GM19328 (cell line): ENCODE measurements around the gene TMEM18.
"Not testable (repeated sequence)": the region's sequence is repeated elsewhere in the genome, so short reads cannot be mapped to it uniquely, and the experiment has no call there.

Experiments used
- ATAC-seq: cut with Tn5 transposase; IDR thresholded peaks from one replicate; pipeline ENCODE4 v1.9.1; 2021; ENCODE audit warnings: mild to moderate bottlenecking, moderate library complexity; ENCODE audit not compliant: unreplicated experiment

Gene TMEM18

DNA sequence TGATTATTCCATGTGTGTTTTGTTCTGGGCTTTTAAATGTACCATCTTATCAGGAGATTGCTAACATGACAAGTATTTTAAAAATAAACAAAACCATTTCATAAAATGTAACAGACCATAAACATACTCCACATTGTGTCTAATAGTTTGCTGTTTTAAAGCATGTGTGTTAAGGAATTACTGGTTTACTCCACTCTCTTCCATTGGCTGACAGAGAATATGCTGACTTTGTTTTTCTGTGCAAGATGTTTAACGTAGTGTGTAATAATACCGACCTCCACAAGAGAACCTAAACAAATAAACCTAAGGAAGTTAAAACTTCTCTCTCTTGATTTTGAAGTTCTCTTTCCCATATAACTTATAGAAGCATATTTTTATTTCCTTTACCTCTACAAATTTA is 17.0 kb upstream of the TMEM18 start:
- ATAC-seq: no peak

DNA sequence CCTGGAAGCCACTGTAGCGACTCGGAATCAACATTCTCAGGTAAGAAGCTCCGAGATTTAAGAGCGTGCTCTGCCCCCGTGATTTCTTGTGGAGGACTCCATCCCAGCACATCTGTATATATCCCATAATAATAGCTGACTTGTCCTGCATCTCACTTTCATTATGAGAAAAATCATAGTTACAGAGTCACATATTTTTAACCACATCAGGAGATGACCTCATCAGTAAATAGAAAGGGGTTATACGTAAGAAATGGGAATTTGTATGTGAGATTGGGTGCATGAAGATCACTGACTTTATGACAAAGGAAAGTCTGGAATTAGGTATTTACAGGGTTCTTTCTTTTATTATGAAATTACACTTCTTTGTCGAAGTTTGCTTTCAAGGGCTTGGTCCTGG is 16.4 kb upstream of the TMEM18 start:
- ATAC-seq: no peak

DNA sequence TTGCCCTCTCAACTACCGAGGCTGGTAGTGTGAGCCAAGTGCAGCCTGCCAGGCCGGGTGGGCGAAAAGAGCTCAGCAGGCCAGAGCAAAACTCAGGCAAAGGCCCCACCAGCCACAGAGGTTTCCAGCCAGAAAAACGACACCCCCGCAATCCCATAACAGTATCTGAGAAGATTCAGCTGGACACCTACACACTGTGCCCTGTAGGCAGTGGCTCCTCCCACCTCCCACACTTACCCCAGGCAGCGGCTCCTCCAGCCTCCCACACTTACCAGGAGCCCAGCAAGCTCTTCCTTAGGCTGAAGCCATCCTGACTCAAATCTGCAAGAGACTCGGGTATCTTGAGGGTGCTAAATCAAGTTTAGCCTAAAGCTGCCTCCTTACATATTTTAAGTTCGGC is 15.6 kb upstream of the TMEM18 start:
- no peak for ATAC-seq

DNA sequence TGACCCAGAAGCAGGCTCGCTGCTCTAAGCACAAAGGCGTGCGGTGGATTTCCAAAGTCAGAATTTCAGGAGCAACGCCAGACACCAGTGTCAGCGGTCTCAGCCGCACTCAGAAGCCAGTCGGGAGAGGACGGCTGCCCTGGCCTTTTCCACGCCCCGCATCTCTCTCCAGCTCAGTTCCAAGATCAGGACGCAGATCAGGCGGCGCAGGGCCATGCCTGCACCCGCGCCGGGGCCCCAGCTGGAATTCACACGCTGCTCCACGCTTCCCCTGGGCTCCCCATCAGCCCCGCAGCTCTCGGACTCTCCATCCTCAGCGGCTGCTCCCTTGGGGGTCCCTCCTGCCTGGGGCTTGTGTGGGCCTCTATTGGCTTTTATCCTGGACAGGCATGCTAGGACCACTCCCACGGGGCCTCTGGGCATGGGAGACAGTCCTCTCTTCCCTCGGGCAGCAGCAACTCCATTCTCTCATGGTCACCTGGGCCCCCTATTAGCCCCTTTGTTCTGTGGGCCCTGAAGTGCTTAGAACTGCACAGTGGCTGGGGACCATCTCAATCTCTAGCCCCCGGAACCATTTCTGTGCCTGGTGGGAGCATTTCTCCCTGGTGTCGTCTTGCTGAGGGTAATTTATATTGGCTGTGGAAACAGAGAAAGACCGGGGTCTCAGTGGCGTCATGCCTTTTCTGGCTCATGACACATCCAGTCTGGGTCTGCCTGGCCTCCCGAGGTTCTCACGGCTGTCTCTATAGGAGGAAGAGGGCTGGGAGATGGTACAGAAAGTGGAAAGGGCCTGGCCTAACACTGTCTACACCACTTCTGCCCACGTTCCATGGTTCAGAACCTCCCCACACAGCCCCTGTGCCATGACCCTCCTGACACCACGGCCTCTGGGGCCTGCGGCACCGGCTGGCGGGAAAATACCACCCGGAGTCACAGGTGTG is 14.9 kb upstream of the TMEM18 start:
- ATAC-seq: no peak

DNA sequence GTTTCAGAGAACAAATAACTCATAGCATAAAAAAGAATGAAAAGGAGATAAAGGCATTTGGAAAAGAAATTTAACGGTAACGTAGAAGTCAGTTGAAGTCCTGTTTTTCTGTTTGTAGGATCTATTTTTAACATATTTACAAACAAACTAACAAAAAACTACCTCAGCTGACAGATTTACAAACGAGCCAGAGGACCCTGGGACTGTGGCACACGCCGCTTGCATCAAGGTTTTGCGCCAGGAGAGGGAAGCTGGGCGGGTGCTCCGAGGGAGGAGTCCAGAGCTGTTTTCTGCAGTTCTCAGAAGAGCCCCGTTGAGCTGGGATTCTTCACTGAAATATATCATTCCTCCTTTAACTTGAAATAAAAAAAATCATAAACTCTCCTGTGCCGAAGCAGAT is 13.6 kb upstream of the TMEM18 start:
- no peak for ATAC-seq

GRCh38 chr2:689877-690510 is 12.8 kb upstream of the TMEM18 start:
- ATAC-seq: no peak

GRCh38 chr2:689237-689636 is 12.0 kb upstream of the TMEM18 start:
- no peak for ATAC-seq

GRCh38 chr2:688504-689076 is 11.4 kb upstream of the TMEM18 start:
- ATAC-seq: no peak

DNA sequence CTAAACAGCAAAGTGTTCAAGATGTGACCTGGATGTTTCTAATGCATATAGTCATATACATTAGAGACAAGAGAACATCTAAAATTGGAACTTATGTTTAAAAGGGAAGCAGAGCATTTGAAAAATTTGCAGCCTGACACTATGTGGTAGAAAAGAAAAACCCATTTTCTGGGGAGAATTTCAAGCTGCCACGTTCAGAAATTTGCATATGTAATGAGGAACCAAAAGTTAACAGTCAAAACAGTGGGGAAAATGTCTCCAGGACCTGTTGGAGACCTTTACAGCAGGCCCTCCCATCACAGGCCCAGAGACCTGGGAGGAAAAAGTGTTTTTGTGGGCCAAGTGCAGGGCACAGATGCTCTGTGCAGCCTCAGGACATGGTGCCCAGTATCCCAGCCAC is 8.2 kb upstream of the TMEM18 start:
- ATAC-seq: no peak

DNA sequence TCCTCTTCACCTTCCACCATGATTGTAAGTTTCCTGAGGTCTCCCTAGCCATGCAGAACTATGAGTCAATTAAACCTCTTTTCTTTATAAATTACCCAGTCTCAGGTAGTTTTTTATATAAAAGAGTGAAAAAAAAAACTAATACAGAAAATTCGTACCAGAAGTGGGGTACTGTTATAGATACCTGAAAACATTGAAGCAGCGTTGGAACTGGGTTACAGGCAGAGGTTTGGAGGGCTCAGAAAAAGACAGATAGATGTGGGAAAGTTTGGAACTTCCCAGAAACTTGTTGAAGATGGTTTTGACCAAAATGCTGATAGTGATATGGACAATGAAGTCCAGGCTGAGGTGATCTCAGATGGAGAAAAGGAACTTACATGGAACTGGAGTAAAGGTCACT is 7.7 kb upstream of the TMEM18 start:
- ATAC-seq: not testable (repeated sequence)

DNA sequence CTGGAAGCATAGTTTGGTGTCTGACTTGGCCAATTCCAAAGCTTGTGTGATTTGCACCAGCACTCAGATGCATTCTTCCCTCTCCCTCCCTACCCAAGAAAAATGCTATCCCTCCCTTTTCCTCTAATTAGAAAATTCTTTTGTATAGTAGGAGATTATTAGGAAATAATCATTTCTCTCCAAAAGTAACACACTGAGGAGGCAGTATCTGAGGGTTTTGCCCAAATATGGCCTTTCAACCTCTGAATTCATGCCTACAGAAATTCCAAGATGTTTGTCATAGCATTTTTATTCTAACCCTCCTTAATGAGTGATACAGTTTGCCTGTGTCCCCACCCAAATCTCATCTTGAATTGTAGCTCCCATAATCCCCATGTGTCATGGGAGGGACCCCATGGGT is 5.0 kb upstream of the TMEM18 start:
- no peak for ATAC-seq

- no peak for ATAC-seq
Observed at GRCh38 chr2:681312-681711, 4.1 kb upstream of the TMEM18 start.

- ATAC-seq: no peak
Observed at GRCh38 chr2:680496-680895, 3.3 kb upstream of the TMEM18 start.

GRCh38 chr2:678964-679363 is 1.8 kb upstream of the TMEM18 start:
- ATAC-seq: no peak

GRCh38 chr2:677959-678550 is 849 bp upstream of the TMEM18 start:
- ATAC-seq: no peak

GRCh38 chr2:676647-677055 is 555 bp downstream of the TMEM18 start:
- peak; percentile 83 for ATAC-seq

DNA sequence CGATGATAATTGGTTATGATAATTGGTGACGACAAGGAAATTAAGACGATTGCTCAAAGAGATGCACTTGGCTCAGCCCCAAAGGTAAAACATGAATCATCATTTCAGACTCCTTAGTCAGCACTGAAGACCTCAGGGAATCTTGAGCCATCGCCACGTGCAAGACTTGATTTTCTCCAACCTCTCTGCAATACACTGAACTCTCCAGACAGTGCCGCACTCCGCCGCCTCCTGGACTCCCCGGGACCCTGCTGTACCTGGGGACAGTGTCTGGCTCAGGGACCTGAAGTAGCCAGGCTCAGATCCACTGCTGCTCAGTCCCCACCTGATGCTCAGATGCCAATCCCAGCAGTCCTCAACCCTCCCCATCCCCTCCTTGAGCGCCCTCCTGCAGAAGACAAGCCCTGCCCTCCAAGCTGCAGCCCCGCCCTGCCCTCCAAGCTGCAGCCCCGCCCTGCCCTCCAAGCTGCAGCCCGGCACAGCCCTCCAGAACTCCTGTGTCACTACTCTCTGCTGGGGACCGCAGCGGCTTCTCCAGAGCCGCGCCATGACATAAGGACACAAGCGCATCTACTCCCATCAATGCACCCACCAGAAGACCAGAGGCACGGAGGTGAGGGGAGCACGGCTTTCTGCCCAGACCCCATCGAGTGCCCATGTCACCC is 1.1 kb downstream of the TMEM18 start:
- ATAC-seq: peak; percentile 32

DNA sequence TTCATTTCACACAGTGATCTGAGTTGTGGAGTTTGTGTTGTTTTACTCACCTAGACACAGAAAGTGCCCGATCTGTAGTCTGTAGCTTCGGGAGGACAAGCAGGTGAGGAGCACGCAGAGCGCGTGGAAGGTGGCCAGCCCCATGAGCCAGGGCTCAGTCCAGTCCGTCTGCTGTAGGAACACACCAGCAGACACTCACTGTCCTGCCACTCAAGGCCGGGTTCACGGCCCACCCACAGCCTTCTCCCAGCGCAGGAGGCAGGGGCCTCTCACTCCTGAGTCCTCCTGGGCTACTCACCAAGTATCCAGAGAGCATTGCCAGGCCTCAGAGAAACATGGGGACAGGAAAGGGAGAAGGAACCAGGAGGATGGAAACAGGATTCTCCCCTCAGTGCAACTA is 1.7 kb downstream of the TMEM18 start:
- ATAC-seq: no peak

DNA sequence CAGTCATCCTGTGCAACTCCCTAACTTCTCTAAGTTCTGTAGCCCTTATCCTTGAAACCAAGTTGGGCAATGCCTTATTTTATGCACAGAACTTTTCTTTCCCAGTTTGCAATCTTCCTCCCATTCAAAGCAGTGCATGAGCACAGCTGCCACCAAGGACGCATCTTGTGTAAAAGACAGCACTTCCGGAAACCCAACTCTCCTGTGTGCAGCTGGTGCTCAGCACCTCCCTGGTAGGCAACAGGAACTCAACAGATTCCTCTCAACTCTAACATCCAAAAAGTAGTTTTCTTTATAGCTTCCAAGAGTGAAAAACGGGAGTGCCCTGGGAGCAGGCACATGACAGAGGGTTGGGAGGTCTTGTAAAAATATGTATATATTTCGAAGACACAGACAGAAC is 2.2 kb downstream of the TMEM18 start:
- no peak for ATAC-seq

DNA sequence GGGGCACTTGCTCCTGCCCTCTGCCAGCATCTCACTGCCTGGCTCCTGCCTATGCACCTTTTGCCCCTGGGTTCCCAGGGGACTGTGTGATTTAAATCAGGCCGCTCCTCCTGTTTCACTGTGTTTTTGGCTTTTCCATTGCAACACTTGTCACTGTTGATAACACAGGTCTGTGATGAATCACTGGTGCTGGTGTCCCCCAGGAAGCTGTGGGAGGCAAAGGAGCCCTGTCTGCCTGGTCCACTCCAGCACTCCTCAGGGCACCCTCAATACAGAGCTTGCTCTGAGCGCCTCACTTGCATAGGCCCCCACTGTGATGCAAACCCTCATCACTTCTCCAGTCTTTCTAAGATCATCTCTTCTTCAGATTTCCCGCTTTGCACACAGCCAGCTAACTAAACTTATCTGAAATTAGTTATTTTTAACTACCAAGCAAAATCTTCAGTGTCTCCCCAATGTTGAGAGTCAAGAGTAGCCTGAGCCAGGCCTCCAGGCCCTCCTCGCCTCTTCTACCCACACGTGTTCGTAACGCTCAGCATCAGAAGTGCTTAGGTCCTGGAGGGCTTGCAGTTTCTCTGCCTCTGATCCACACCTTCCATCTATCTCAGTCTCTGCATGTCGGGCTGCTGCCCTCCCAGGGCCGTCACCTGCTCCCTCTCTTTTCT is 2.8 kb downstream of the TMEM18 start:
- no peak for ATAC-seq
